ENCODE measurements around the gene GATB.

DNA sequence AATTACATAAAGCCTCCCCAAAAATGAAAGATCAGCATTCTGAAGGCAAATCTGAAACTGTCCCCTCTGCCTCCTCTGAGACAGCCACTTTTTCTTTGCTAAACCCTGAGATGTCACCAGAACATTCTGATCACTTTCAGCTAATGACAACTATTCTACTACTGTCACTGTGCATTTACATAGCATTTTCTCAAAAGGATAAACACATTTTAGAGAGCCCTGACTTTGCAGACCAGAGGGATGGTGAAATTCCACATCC lies 72.1 kb downstream of the GATB start:
- TF ChIP-seq, protein P1, sequence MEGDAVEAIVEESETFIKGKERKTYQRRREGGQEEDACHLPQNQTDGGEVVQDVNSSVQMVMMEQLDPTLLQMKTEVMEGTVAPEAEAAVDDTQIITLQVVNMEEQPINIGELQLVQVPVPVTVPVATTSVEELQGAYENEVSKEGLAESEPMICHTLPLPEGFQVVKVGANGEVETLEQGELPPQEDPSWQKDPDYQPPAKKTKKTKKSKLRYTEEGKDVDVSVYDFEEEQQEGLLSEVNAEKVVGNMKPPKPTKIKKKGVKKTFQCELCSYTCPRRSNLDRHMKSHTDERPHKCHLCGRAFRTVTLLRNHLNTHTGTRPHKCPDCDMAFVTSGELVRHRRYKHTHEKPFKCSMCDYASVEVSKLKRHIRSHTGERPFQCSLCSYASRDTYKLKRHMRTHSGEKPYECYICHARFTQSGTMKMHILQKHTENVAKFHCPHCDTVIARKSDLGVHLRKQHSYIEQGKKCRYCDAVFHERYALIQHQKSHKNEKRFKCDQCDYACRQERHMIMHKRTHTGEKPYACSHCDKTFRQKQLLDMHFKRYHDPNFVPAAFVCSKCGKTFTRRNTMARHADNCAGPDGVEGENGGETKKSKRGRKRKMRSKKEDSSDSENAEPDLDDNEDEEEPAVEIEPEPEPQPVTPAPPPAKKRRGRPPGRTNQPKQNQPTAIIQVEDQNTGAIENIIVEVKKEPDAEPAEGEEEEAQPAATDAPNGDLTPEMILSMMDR (conservative IDR thresholded peaks at IDR 0.05), result no peak
- TF ChIP-seq ZFX (IDR thresholded peaks at IDR 0.05), result no peak

Measured in C4-2B (cell line).